GM23338 (cell line): Measurements from ENCODE around the gene PAF1. TPM values are rescaled to one million over a fixed set of nuclear protein-coding genes. Genes with fewer than 3 reads are reported as not detected.

ENCODE experiments used
- ATAC-seq: fragments of 200-7000 bp; cut with Tn5 transposase; 3 replicates; pipeline ENCODE4 v1.9.1; 2020
- DNase-seq: peaks from one replicate; pipeline ENCODE4 v3.0.0-alpha.2; 2015; ENCODE audit warnings: low spot score
- H2AFZ ChIP-seq: fragments of 200-600 bp; sonication (generic); 2 replicates; pipeline ENCODE4 v1.8.0; 2016; ENCODE audit warnings: antibody characterized with exemption, mild to moderate bottlenecking, moderate library complexity
- H3F3A ChIP-seq: fragments of 200-600 bp; sonication (generic); replicated peaks from 2 replicates; pipeline ENCODE4 v1.8.0; 2017; ENCODE audit warnings: antibody characterized with exemption, mixed run types, low read depth
- H3K27ac ChIP-seq: fragments of 200-600 bp; sonication (generic); 2 replicates; pipeline ENCODE4 v1.6.1; 2016; ENCODE audit warnings: low read depth
- H3K27me3 ChIP-seq: fragments of 200-600 bp; sonication (generic); 2 replicates; pipeline ENCODE4 v1.8.0; 2016; ENCODE audit warnings: mild to moderate bottlenecking, mixed run types, moderate library complexity; ENCODE audit not compliant: insufficient read depth
- H3K36me3 ChIP-seq: fragments of 200-600 bp; sonication (generic); 2 replicates; pipeline ENCODE4 v1.8.0; 2016; ENCODE audit warnings: mild to moderate bottlenecking; ENCODE audit not compliant: insufficient read depth
- H3K4me1 ChIP-seq: fragments of 200-600 bp; sonication (generic); 2 replicates; pipeline ENCODE4 v1.8.0; 2016; ENCODE audit warnings: mild to moderate bottlenecking, moderate library complexity; ENCODE audit not compliant: insufficient read depth
- H3K4me2 ChIP-seq: fragments of 200-600 bp; sonication (generic); 2 replicates; pipeline ENCODE4 v1.7.1; 2017; ENCODE audit warnings: mixed run types
- H3K4me3 ChIP-seq: fragments of 200-600 bp; sonication (generic); 2 replicates; pipeline ENCODE4 v1.6.1; 2016; ENCODE audit warnings: mixed run types
- H3K79me2 ChIP-seq: fragments of 200-600 bp; sonication (generic); replicated peaks from 2 replicates; pipeline ENCODE4 v1.8.0; 2017; ENCODE audit warnings: mild to moderate bottlenecking; ENCODE audit not compliant: insufficient read depth
- H3K9me2 ChIP-seq: fragments of 200-600 bp; sonication (generic); 2 replicates; pipeline ENCODE4 v1.8.0; 2017; ENCODE audit not compliant: insufficient read depth
- H4K20me1 ChIP-seq: fragments of 200-600 bp; sonication (generic); replicated peaks from 2 replicates; pipeline ENCODE4 v1.8.0; 2017; ENCODE audit warnings: mild to moderate bottlenecking; ENCODE audit not compliant: insufficient read depth
- H3K27ac Mint-ChIP-seq: 2 replicates; pipeline ENCODE4 v1.8.0; 2020; ENCODE audit warnings: inconsistent platforms, mild to moderate bottlenecking, moderate library complexity, mixed read lengths
- H3K27me3 Mint-ChIP-seq: 3 replicates; pipeline ENCODE4 v1.8.0; 2022; ENCODE audit warnings: low read depth, mild to moderate bottlenecking, moderate library complexity, mixed read lengths, inconsistent platforms; ENCODE audit not compliant: insufficient read depth, poor library complexity
- H3K36me3 Mint-ChIP-seq: 3 replicates; pipeline ENCODE4 v1.8.0; 2021; ENCODE audit warnings: low read depth, mild to moderate bottlenecking, inconsistent platforms, moderate library complexity, mixed read lengths
- H3K4me1 Mint-ChIP-seq: 3 replicates; pipeline ENCODE4 v1.8.0; 2020; ENCODE audit warnings: mild to moderate bottlenecking, inconsistent platforms, mixed read lengths
- H3K4me3 Mint-ChIP-seq: 3 replicates; pipeline ENCODE4 v1.8.0; 2021; ENCODE audit warnings: moderate library complexity, mild to moderate bottlenecking, inconsistent platforms, mixed read lengths
- H3K9me3 Mint-ChIP-seq: 3 replicates; pipeline ENCODE4 v1.8.0; 2020; ENCODE audit warnings: moderate library complexity, mild to moderate bottlenecking, inconsistent platforms, mixed read lengths
- EZH2phosphoT487 ChIP-seq: fragments of 200-600 bp; sonication (generic); IDR thresholded peaks from one replicate; pipeline ENCODE4 v1.8.1; 2018; ENCODE audit warnings: antibody characterized with exemption; ENCODE audit not compliant: unreplicated experiment
- JUNB ChIP-seq: IDR thresholded peaks from one replicate; pipeline ENCODE4 v1.6.1; 2016; ENCODE audit warnings: antibody characterized with exemption; ENCODE audit not compliant: unreplicated experiment
- NANOG ChIP-seq: IDR thresholded peaks from 2 replicates; pipeline ENCODE4 v1.6.1; 2016; ENCODE audit warnings: antibody characterized with exemption, borderline replicate concordance
- ZNF114 ChIP-seq: fragments of 250-450 bp; sonication (Bioruptor Pico); IDR thresholded peaks from 2 replicates; pipeline ENCODE4 v1.5.0; 2020; ENCODE audit warnings: mild to moderate bottlenecking, moderate library complexity
- ZNF331 ChIP-seq: fragments of 250-450 bp; sonication (Bioruptor Pico); IDR thresholded peaks from 2 replicates; pipeline ENCODE4 v1.5.0; 2020; ENCODE audit warnings: low read depth, mild to moderate bottlenecking, moderate library complexity
- polyA plus RNA-seq: library from polyadenylated mRNA; unstranded; fragments of >200 nt; fragmentation: Nextera tagmentation; extraction: Ambion mirVana; gene quantifications from 2 replicates; pipeline ENCODE4 v1.2.1, GENCODE V29; 2016
- total RNA-seq: library from RNA; depleted of rRNA; stranded (reverse); fragments of >200 nt; shearing (Covaris generic); gene quantifications from 2 replicates; pipeline ENCODE4 v1.2.3, GENCODE V29; 2014
- TF ChIP-seq, protein P1 (sequence below): fragments of 250-450 bp; sonication (Bioruptor Pico); IDR thresholded peaks from 2 replicates; pipeline ENCODE4 v1.5.0; 2020; ENCODE audit warnings: mild to moderate bottlenecking, moderate library complexity
- TF ChIP-seq, protein P2 (sequence below): IDR thresholded peaks from one replicate; pipeline ENCODE4 v1.6.1; 2018; ENCODE audit warnings: antibody characterized with exemption; ENCODE audit not compliant: unreplicated experiment
- TF ChIP-seq, protein P3 (sequence below): IDR thresholded peaks from 2 replicates; pipeline ENCODE4 v1.6.1; 2016; ENCODE audit warnings: antibody characterized with exemption

The PAF1 gene
- total and polyA plus RNA-seq, 2 experiments from 2014 or later = 22.1 to 47.3 TPM

GRCh38 chr19:39363901-39364457 lies 26.9 kb downstream of the PAF1 start:
- Mint-ChIP-seq H3K27me3 (peaks cover 7% of the 10 kb centered on the region), H3K27ac (no peak overlapping the region), H3K4me1 (no peaks in the 10 kb centered on the region), H3K9me3 (no peaks in the 10 kb centered on the region; the same call in 2 of the 3 replicates), H3K4me3 (no peak overlapping the region), H3K36me3 (peaks cover 47% of the 10 kb centered on the region)
- H3F3A ChIP-seq = peaks cover 6% of the 10 kb centered on the region; the same call in 1 of the 2 replicates
- H3K4me2 ChIP-seq = no peak overlapping the region
- H4K20me1 ChIP-seq = peaks cover 10% of the 10 kb centered on the region
- H3K27ac ChIP-seq = no peak overlapping the region; the same call in 1 of the 2 replicates
- no peaks in the 10 kb centered on the region for H3K9me2 ChIP-seq
- H3K79me2 ChIP-seq = no peaks in the 10 kb centered on the region
- TF ChIP-seq ZNF114 = no peak
- TF ChIP-seq, protein P1, sequence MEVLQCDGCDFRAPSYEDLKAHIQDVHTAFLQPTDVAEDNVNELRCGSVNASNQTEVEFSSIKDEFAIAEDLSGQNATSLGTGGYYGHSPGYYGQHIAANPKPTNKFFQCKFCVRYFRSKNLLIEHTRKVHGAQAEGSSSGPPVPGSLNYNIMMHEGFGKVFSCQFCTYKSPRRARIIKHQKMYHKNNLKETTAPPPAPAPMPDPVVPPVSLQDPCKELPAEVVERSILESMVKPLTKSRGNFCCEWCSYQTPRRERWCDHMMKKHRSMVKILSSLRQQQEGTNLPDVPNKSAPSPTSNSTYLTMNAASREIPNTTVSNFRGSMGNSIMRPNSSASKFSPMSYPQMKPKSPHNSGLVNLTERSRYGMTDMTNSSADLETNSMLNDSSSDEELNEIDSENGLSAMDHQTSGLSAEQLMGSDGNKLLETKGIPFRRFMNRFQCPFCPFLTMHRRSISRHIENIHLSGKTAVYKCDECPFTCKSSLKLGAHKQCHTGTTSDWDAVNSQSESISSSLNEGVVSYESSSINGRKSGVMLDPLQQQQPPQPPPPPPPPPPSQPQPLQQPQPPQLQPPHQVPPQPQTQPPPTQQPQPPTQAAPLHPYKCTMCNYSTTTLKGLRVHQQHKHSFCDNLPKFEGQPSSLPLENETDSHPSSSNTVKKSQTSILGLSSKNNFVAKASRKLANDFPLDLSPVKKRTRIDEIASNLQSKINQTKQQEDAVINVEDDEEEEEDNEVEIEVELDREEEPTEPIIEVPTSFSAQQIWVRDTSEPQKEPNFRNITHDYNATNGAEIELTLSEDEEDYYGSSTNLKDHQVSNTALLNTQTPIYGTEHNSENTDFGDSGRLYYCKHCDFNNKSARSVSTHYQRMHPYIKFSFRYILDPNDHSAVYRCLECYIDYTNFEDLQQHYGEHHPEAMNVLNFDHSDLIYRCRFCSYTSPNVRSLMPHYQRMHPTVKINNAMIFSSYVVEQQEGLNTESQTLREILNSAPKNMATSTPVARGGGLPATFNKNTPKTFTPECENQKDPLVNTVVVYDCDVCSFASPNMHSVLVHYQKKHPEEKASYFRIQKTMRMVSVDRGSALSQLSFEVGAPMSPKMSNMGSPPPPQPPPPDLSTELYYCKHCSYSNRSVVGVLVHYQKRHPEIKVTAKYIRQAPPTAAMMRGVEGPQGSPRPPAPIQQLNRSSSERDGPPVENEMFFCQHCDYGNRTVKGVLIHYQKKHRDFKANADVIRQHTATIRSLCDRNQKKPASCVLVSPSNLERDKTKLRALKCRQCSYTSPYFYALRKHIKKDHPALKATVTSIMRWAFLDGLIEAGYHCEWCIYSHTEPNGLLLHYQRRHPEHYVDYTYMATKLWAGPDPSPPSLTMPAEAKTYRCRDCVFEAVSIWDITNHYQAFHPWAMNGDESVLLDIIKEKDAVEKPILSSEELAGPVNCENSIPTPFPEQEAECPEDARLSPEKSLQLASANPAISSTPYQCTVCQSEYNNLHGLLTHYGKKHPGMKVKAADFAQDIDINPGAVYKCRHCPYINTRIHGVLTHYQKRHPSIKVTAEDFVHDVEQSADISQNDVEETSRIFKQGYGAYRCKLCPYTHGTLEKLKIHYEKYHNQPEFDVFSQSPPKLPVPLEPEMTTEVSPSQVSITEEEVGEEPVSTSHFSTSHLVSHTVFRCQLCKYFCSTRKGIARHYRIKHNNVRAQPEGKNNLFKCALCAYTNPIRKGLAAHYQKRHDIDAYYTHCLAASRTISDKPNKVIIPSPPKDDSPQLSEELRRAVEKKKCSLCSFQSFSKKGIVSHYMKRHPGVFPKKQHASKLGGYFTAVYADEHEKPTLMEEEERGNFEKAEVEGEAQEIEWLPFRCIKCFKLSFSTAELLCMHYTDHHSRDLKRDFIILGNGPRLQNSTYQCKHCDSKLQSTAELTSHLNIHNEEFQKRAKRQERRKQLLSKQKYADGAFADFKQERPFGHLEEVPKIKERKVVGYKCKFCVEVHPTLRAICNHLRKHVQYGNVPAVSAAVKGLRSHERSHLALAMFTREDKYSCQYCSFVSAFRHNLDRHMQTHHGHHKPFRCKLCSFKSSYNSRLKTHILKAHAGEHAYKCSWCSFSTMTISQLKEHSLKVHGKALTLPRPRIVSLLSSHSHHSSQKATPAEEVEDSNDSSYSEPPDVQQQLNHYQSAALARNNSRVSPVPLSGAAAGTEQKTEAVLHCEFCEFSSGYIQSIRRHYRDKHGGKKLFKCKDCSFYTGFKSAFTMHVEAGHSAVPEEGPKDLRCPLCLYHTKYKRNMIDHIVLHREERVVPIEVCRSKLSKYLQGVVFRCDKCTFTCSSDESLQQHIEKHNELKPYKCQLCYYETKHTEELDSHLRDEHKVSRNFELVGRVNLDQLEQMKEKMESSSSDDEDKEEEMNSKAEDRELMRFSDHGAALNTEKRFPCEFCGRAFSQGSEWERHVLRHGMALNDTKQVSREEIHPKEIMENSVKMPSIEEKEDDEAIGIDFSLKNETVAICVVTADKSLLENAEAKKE (CRISPR knock-in tag) = no peak
- TF ChIP-seq, protein P2, sequence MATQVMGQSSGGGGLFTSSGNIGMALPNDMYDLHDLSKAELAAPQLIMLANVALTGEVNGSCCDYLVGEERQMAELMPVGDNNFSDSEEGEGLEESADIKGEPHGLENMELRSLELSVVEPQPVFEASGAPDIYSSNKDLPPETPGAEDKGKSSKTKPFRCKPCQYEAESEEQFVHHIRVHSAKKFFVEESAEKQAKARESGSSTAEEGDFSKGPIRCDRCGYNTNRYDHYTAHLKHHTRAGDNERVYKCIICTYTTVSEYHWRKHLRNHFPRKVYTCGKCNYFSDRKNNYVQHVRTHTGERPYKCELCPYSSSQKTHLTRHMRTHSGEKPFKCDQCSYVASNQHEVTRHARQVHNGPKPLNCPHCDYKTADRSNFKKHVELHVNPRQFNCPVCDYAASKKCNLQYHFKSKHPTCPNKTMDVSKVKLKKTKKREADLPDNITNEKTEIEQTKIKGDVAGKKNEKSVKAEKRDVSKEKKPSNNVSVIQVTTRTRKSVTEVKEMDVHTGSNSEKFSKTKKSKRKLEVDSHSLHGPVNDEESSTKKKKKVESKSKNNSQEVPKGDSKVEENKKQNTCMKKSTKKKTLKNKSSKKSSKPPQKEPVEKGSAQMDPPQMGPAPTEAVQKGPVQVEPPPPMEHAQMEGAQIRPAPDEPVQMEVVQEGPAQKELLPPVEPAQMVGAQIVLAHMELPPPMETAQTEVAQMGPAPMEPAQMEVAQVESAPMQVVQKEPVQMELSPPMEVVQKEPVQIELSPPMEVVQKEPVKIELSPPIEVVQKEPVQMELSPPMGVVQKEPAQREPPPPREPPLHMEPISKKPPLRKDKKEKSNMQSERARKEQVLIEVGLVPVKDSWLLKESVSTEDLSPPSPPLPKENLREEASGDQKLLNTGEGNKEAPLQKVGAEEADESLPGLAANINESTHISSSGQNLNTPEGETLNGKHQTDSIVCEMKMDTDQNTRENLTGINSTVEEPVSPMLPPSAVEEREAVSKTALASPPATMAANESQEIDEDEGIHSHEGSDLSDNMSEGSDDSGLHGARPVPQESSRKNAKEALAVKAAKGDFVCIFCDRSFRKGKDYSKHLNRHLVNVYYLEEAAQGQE = no peak
- TF ChIP-seq JUNB = no peak
- TF ChIP-seq ZNF331 = no peak
- TF ChIP-seq EZH2phosphoT487 = no peak
- no peak for TF ChIP-seq NANOG
- TF ChIP-seq, protein P3, sequence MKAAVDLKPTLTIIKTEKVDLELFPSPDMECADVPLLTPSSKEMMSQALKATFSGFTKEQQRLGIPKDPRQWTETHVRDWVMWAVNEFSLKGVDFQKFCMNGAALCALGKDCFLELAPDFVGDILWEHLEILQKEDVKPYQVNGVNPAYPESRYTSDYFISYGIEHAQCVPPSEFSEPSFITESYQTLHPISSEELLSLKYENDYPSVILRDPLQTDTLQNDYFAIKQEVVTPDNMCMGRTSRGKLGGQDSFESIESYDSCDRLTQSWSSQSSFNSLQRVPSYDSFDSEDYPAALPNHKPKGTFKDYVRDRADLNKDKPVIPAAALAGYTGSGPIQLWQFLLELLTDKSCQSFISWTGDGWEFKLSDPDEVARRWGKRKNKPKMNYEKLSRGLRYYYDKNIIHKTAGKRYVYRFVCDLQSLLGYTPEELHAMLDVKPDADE = no peak
- H3K4me1 ChIP-seq = no peaks in the 10 kb centered on the region
- DNase-seq = no peak
- H2AFZ ChIP-seq = no peak overlapping the region
- ATAC-seq = no peak
- no peak overlapping the region for H3K4me3 ChIP-seq
- no peaks in the 10 kb centered on the region for H3K27me3 ChIP-seq
- H3K36me3 ChIP-seq = peaks cover 10% of the 10 kb centered on the region
